ENCODE results near the gene KIAA0513.

Gene KIAA0513

DNA sequence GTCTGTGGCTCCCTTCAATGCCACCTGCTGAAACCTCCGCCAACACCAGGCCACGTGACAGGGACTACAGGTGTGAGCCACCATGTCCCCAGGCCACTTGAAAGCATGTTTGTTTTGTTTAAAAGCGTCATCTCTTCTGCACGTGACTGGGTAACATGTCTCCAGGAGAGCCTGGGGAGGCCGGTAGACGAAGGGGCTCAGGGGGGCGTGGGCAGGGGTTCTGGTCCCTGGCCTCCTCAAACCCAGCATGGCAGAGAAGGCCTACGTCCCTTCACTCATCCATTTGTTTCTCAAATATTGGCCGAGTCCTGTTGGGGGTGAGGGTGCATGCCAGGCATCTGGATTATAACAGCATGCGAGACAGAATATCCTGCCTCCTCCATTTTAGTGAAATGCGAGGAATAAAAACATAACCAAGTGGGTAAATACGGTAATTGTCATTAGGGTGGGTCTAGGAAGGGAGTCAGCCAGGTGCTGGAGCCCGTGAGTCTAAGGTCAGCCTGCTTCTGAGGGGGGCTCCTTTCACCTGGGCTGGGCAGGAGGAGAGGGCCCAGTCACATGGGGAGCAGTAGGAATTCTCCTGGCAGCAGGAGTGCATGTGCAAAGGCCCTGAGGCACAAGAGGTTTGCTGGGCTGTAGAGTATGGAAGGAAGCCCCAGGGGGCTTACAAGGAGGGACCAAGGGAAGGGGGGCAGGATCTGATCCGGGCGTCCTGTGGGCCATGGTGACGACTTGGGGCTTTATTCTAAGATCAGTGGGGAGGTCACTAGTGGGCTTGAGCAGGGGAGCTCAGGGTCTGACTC lies 111.4 kb downstream of the KIAA0513 start:
- no peak for DNase-seq

DNA sequence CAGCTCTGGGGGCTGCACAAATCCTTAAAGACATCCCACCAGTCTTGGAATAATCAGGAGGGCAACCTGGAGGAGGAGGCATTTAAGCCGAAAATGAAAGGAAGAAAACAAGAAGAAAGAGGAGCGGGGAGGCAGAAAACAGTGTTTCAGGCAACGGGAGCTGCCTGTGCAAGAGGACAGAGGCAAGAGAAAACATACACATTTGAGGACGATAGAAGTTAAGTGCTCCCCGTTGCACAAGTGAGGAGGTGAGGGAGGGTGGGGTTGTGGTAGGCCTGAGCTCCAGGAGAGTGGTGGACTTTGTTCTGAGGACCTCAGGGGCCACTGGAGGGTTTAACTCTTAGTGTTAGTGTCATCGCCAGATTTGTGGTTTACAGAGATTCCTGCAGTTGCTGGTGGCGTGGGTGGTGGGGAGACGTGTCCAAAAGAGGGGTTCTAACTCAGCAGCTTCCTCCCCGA lies 112.3 kb downstream of the KIAA0513 start:
- DNase-seq = no peak

DNA sequence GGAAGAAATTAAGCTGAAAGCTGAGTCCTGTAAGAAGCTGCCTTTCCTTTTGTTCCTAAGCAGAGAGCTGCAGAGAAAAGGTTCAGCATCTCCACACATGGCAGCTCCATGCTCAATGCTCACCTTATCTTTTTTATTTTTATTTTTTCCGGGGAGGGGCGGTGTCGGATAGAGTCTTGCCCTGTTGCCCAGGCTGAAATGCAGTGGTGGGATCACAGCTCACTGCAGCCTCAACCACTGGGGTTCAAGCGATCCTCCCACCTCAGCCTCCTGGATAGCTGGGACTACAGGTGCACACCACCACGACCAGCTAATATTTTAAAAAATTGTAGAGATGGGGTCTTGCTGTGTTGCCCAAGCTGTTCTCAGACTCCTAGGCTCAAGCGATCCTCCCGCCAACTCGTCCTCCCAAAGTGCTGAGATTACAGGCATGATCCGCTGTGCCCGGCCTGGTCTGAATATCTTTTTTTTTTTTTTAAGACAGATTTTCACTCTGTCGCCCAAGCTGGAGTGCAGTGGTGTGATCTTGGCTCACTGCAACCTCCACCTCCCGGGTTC lies 112.9 kb downstream of the KIAA0513 start:
- DNase-seq = no peak

DNA sequence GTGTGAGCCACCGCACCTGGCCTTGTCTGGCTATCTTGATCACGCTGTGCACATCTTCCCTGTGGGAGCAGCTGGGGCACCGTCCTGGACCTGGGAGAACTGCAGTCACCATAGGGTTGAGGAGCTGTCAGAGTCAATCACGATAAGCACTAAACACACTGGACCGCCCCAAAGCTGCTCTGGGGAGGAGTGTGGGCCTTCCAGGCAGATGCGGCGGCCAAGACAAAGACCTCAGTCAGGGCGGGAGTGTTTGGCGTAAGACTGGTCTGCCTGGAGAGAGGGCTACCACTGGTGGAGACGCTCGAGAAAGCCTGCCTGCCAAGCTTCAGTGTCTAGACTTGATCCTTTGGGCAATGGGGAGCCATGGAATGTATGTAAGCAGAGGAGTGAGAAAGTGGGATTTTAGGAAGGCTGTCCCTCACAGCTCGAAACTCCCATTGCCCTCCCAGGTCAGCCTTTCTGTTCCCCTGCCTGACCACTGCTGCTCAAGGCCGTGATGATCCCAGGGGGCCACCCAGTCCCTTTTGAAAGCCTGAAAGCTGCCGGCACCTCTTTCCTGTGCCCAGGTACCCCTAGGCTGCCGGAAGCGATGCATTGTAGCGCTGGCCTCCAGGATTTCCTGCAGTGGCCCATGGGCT lies 114.0 kb downstream of the KIAA0513 start:
- DNase-seq = no peak

DNA sequence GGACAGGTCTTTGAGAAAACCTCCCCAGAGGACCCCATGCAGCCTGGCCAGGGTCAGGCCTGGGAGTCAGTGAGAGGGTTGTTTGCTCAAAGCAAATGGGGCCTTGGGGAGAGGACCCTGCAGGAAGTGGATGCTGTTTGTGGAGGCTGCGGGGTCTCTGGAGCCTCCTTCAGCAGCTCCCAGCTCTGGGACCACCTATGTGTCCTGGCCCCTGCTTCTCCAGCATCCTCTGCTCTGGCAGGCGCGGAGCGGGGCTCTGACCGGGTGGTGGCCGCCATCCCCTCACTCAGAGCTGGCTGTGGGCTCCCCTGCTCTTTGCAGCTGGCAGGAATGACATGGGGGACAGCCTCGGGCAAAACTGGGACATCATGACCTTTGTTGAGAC lies 114.5 kb downstream of the KIAA0513 start:
- DNase-seq = no peak

DNA sequence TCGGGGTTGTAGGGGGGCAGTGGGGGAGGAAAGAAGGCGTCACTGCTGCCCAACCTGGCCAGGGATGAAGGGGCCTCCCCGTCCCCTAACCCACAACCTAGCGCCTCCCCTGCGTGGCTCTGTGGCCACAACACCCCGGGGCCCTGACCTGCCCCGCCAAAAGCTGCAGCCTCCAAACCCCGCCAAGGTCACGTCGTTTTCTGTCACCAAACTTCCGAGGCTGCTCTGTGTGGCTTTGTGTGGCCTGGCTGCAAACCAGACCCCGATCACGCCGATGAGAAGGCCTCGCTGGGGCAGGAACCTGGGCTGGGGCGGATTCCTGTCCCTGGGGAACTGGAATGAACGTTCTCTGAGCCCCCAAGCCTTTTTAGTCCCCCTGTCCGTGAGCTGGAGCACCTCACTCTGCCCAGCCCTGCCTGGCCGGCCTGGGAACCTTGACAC lies 115.2 kb downstream of the KIAA0513 start:
- DNase-seq = no peak

Data from DMS79 treated with DMSO at 0.1 percent for 48 hours (cell line).